HepG2 (cell line): ENCODE data around the gene DDX59. TPM values are rescaled to one million over a fixed set of nuclear protein-coding genes. Genes with fewer than 3 reads are reported as not detected.

Source experiments
- FOXP4 ChIP-seq: sonication (generic); formaldehyde crosslinking; IDR thresholded peaks from 2 replicates; pipeline ENCODE4 v1.4.0; 2020; ENCODE audit warnings: missing genetic modification reagents
- FUBP1 ChIP-seq: sonication (generic); formaldehyde crosslinking; IDR thresholded peaks from 2 replicates; pipeline ENCODE4 v1.5.1; 2020; ENCODE audit warnings: missing genetic modification reagents, mild to moderate bottlenecking, borderline replicate concordance
- GPBP1L1 ChIP-seq: sonication (generic); formaldehyde crosslinking; IDR thresholded peaks from 2 replicates; pipeline ENCODE4 v1.5.0; 2020; ENCODE audit warnings: mild to moderate bottlenecking, missing genetic modification reagents
- HBP1 ChIP-seq: IDR thresholded peaks from 2 replicates; pipeline ENCODE4 v1.6.1; 2016; ENCODE audit warnings: low read depth, control low read depth
- KDM6A ChIP-seq: IDR thresholded peaks from 2 replicates; pipeline ENCODE4 v1.6.1; 2016; ENCODE audit warnings: low read depth
- MBNL3 ChIP-seq: fragments of 250-450 bp; sonication (Bioruptor Pico); conservative IDR thresholded peaks from 2 replicates; pipeline ENCODE4 v1.8.0; 2022; ENCODE audit warnings: mild to moderate bottlenecking, inconsistent platforms
- RARA ChIP-seq: IDR thresholded peaks from 2 replicates; pipeline ENCODE4 v1.6.1; 2016; ENCODE audit warnings: missing genetic modification reagents, missing compliant biosample characterization
- SMARCE1 ChIP-seq: fragments of 450-650 bp; IDR thresholded peaks from 2 replicates; pipeline ENCODE4 v1.6.1; 2017; ENCODE audit warnings: borderline replicate concordance
- SPEN ChIP-seq: sonication (generic); formaldehyde crosslinking; IDR thresholded peaks from 2 replicates; pipeline ENCODE4 v1.5.1; 2020; ENCODE audit warnings: low read depth, mild to moderate bottlenecking, missing genetic modification reagents
- ZHX2 ChIP-seq, 2 experiments: sonication (generic) in 1 of 2; formaldehyde crosslinking in 1 of 2; IDR thresholded peaks; 2 replicates each; pipeline versions ENCODE4 v1.6.1 to v1.9.0; 2014 to 2022; ENCODE audit warnings: antibody characterized with exemption in 1 of 2, borderline replicate concordance in 1 of 2, inconsistent platforms in 1 of 2, low read depth in 1 of 2, missing genetic modification reagents in 1 of 2
- ZNF12 ChIP-seq: sonication (generic); formaldehyde crosslinking; IDR thresholded peaks from 2 replicates; pipeline ENCODE4 v1.5.0; 2020; ENCODE audit warnings: missing genetic modification reagents
- ZNF350 ChIP-seq: sonication (generic); formaldehyde crosslinking; IDR thresholded peaks from 2 replicates; pipeline ENCODE4 v1.4.0; 2020; ENCODE audit warnings: mild to moderate bottlenecking, low read depth, missing genetic modification reagents, borderline replicate concordance
- ZNF619 ChIP-seq: sonication (generic); formaldehyde crosslinking; IDR thresholded peaks from 2 replicates; pipeline ENCODE4 v1.4.0; 2020; ENCODE audit warnings: mild to moderate bottlenecking, missing genetic modification reagents
- ZNF674 ChIP-seq: sonication (generic); formaldehyde crosslinking; IDR thresholded peaks from 2 replicates; pipeline ENCODE4 v1.5.0; 2020; ENCODE audit warnings: low read depth, mild to moderate bottlenecking, missing genetic modification reagents
- polyA plus RNA-seq, 8 experiments: library from polyadenylated mRNA; depleted of rRNA in 3 of 8; stranded (reverse) in 7 of 8; unstranded in 1 of 8; fragments of >200 nt; fragmentation: Illumina TruSeq in 4 of 8; extraction: Trizol in 4 of 8; gene quantifications; 2 replicates each; pipeline versions ENCODE4 v1.2.1 to v1.2.3, GENCODE V29; 2011 to 2016; ENCODE audit warnings: low read depth in 4 of 8, missing spikeins in 1 of 8, mixed read lengths in 1 of 8; ENCODE audit not compliant: insufficient read depth in 1 of 8
- total RNA-seq, 5 experiments: library from RNA; depleted of rRNA; stranded (reverse); fragments of >200 nt; fragmentation: Illumina TruSeq; extraction: Trizol; gene quantifications; 2 replicates each; pipeline ENCODE4 v1.2.3, GENCODE V29; 2016; ENCODE audit warnings: low read depth in 1 of 5

The DDX59 gene
- total and polyA plus RNA-seq, 2 of the 13 experiments (the other 11 are each of a cell fraction or from before 2014, with no cell fraction given): 12.1 to 14.8 TPM

- no peak for TF ChIP-seq ZHX2 (IDR thresholded peaks at IDR 0.05; ENCODE audit: low read depth)
- no peak for TF ChIP-seq ZHX2 (CRISPR knock-in tag; IDR thresholded peaks at IDR 0.05; ENCODE audit: borderline replicate concordance)
- peak; percentile 36; the same call in 1 of the 2 replicates for TF ChIP-seq ZNF12
- peak; percentile 54; the same call in 1 of the 2 replicates for TF ChIP-seq FOXP4 (CRISPR knock-in tag)
- TF ChIP-seq FUBP1: 0 out of 2 replicates have a peak, but pooled peaks have one; percentile 70
- TF ChIP-seq SPEN: peak; percentile 93
- no peak for TF ChIP-seq ZNF674 (CRISPR knock-in tag)
- TF ChIP-seq HBP1 (CRISPR knock-in tag): no peak
- no peak for TF ChIP-seq GPBP1L1
- no peak for TF ChIP-seq MBNL3 (CRISPR knock-in tag)
- 0 out of 2 replicates have a peak, but pooled peaks have one; percentile 27 for TF ChIP-seq RARA (CRISPR knock-in tag)
- TF ChIP-seq ZNF350: no peak
- no peak for TF ChIP-seq KDM6A (CRISPR knock-in tag)
- TF ChIP-seq ZNF619 (CRISPR knock-in tag): no peak
- no peak for TF ChIP-seq SMARCE1
These were observed at the start of gene DDX59 (continued) for GRCh38 chr1:200669314-200670241.
